ENCODE data around the gene CLK3. TPM values are rescaled to one million over a fixed set of nuclear protein-coding genes. Genes with fewer than 3 reads are reported as not detected.

CLK3 gene
- total RNA-seq, result 100 to 1,000 TPM; 134 to 148 TPM

DNA sequence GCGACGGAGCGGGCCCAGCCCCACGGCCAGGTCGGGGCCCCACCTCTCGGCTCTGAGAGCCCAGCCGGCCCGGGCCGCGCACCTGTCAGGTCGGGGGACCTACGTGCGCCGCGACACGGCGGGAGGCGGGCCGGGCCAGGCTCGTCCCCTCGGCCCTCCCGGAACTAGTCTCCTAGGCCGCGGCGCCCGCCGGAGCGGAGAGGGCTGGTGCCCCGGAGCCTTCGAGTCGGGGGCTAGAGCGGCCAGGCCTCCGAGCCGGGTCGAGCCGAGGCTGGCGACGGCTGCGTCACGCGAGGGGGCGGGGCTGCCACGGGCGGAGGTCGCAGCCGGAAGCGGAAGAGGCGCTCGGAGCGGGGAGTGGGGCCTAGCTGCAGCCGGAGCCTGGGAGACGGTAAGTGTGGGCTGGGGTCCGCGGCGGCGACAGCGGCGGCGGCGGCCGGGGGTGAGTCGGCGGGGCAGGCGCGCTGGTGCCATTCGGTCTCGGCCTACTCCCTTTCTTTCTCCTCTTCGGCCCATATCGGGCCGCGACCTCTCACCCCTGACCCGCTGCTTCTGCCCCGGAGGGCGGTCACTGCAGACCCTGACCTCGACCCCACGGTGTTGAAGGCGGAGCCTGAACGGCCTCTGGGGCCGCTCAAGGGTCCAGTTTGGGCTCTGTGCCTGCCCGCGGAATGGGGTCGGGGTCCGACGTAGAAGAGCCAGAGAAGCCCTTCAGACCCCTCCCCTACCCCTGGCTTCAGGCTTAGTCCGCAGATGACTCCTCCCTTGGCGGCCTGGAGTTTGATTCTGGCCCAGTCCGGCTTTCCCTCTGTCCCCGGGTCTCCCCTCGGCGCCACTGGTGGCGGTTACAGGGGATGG, at the start of gene CLK3:
CLK3 (plus strand) TSS at position 329 of the 858 bp plus-strand sequence. CDS start 3,361 bp downstream, outside the sequence.
- no peaks in the 10 kb centered on the region for H3K27me3 Mint-ChIP-seq
- H3K4me1 Mint-ChIP-seq, result peaks cover 28% of the 10 kb centered on the region
- DNase-seq, result peak; percentile 99
- peak within 1 kb of the TSS; percentile 95 for H3K27ac Mint-ChIP-seq
- H3K36me3 Mint-ChIP-seq, result peaks cover 12% of the 10 kb centered on the region
- H3K9me3 Mint-ChIP-seq, result no peaks in the 10 kb centered on the region
- POLR2A ChIA-PET, result interaction anchor here (0.6 to 9.2 kb wide), 19 partner anchors 9 to 322 kb away, joined by 3 to 49 read pairs (median 4); partner anchors contain the start of genes ARID3B, COX5A, CYP1A1 and FAM219B
- peak; percentile 89 for ATAC-seq (ENCODE audit: low read depth)
- peak within 1 kb of the TSS; percentile 96 for H3K4me3 Mint-ChIP-seq

DNA sequence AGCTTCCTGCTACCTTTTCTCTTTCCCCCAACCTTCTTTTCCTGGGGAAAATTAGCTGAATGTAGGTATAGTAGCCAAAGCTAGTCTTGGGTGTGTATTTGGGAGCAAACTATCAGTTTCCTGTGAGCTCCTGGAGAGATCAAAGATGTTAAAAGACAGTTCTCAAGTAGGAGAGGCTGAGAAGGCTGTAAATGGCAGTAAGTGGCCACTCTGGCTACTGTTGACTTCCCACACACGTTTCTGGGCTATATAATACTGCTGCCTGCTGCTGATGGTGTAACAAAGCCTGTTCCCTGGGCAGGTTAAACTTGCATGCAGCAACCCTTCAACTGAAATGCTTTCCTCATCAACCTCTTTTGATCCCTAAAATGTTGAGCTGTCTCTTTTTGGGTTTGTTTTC, 47.0 kb upstream of the CLK3 start:
- Mint-ChIP-seq H3K9me3 (no peaks in the 10 kb centered on the region), H3K4me1 (peaks cover 24% of the 10 kb centered on the region), H3K27me3 (no peaks in the 10 kb centered on the region), H3K27ac (no peak overlapping the region), H3K36me3 (peaks cover 28% of the 10 kb centered on the region), H3K4me3 (no peak overlapping the region)
- ATAC-seq (ENCODE audit: low read depth) (no peak), DNase-seq (no peak)
- POLR2A ChIA-PET, result interaction anchor here (1.6 kb wide), 1 partner anchor 11 kb away, joined by 5 read pairs; no protein-coding TSS in a partner anchor

DNA sequence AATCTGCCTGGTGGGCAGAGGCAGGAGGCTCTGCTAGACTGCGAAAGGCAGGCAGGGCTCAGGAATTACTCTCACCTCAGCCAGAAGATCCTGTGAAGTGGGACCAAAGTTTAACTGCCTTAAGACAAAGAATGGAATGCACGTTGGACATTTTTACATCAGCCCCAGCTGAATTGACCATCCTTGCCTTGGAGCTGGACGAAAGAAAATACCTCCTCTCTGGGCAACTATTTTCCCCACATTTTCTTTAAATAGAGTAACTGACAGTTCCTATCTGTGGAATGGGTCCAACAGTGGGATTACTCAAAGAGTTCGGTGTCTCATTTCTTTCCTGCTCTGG, 45.9 kb upstream of the CLK3 start:
- H3K27ac Mint-ChIP-seq, result no peak overlapping the region
- DNase-seq (no peak), ATAC-seq (ENCODE audit: low read depth) (no peak)
- no peak overlapping the region for H3K4me3 Mint-ChIP-seq
- POLR2A ChIA-PET, result no interaction called here
- peaks cover 28% of the 10 kb centered on the region for H3K4me1 Mint-ChIP-seq
- H3K27me3 Mint-ChIP-seq, result no peaks in the 10 kb centered on the region
- no peaks in the 10 kb centered on the region for H3K9me3 Mint-ChIP-seq
- peaks cover 28% of the 10 kb centered on the region for H3K36me3 Mint-ChIP-seq

DNA sequence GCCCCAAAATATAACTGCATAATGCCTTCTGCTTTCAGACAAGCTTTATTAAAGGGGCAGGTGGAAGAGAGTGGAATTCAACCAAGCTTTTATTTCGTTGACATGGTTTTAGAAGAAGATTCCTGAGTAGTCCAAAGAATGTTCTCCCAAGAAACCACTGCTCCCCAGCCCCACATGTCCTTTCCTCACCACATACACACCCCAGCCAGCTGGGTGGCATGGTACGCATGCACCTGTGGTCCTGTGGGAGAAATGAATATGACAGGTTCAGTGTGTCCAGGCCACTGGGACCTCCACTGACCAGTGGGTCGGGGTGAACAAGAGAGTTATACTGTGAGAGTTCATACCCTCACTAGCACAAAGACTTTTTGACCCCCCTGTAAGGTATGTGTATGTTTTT, 44.4 kb upstream of the CLK3 start:
- Mint-ChIP-seq H3K36me3 (peaks cover 28% of the 10 kb centered on the region), H3K27me3 (no peaks in the 10 kb centered on the region), H3K9me3 (no peaks in the 10 kb centered on the region), H3K27ac (no peak overlapping the region), H3K4me1 (peaks cover 24% of the 10 kb centered on the region), H3K4me3 (no peak overlapping the region)
- POLR2A ChIA-PET, result interaction anchor here (1.4 kb wide), 1 partner anchor 13 kb away, joined by 4 read pairs; no protein-coding TSS in a partner anchor
- DNase-seq (no peak), ATAC-seq (ENCODE audit: low read depth) (no peak)

DNA sequence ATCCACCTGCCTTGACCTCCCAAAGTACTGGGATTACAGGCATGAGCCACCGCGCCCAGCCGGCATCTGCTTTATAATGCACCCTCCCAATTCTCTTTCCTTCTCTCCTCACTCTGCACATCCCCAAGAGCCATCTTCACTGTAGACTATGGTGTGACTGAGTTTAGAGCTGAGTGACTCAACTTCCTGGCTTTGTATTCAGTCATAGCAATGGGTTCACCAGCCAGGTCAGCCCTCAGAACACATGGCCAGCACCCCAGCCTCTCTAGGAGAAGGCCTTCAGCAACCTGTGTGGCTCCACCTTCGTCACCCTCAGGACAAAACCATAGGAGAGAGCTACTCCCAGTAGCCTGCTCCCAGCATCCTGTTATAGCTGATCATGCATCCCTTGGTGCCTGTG, 41.6 kb upstream of the CLK3 start:
- POLR2A ChIA-PET, result no interaction called here

GRCh38 chr15:74578496-74578994, 37.1 kb upstream of the CLK3 start:
- Mint-ChIP-seq H3K9me3 (no peaks in the 10 kb centered on the region), H3K4me3 (no peak overlapping the region), H3K27ac (no peak overlapping the region), H3K4me1 (peaks cover 10% of the 10 kb centered on the region), H3K36me3 (peaks cover 24% of the 10 kb centered on the region), H3K27me3 (no peaks in the 10 kb centered on the region)
- POLR2A ChIA-PET, result no interaction called here
- DNase-seq (no peak), ATAC-seq (ENCODE audit: low read depth) (no peak)

More for the DNA sequence above, 41.6 kb upstream of the CLK3 start:
- peaks cover 33% of the 10 kb centered on the region for H3K36me3 Mint-ChIP-seq
- H3K4me3 Mint-ChIP-seq, result no peak overlapping the region
- no peak for DNase-seq
- peak; percentile 60 for ATAC-seq (ENCODE audit: low read depth)
- H3K9me3 Mint-ChIP-seq, result no peaks in the 10 kb centered on the region
- H3K27me3 Mint-ChIP-seq, result no peaks in the 10 kb centered on the region
- peaks cover 12% of the 10 kb centered on the region for H3K4me1 Mint-ChIP-seq
- peak overlapping the region; percentile 44 for H3K27ac Mint-ChIP-seq

- H3K4me3 Mint-ChIP-seq, result no peak overlapping the region
- no peaks in the 10 kb centered on the region for H3K27me3 Mint-ChIP-seq
- ATAC-seq (ENCODE audit: low read depth) (no peak), DNase-seq (no peak)
- POLR2A ChIA-PET, result no interaction called here
- no peaks in the 10 kb centered on the region for H3K9me3 Mint-ChIP-seq
- peaks cover 6% of the 10 kb centered on the region for H3K4me1 Mint-ChIP-seq
- no peak overlapping the region for H3K27ac Mint-ChIP-seq
- H3K36me3 Mint-ChIP-seq, result peaks cover 21% of the 10 kb centered on the region
These were observed 36.6 kb upstream of the CLK3 start for GRCh38 chr15:74579001-74579400.

GRCh38 chr15:74580538-74581350, 34.9 kb upstream of the CLK3 start:
- Mint-ChIP-seq H3K36me3 (peaks cover 14% of the 10 kb centered on the region), H3K9me3 (no peaks in the 10 kb centered on the region), H3K4me3 (no peak overlapping the region), H3K27me3 (no peaks in the 10 kb centered on the region), H3K27ac (peak overlapping the region; percentile 74), H3K4me1 (peaks cover 13% of the 10 kb centered on the region)
- POLR2A ChIA-PET, result no interaction called here
- DNase-seq, result no peak
- no peak for ATAC-seq (ENCODE audit: low read depth)

DNA sequence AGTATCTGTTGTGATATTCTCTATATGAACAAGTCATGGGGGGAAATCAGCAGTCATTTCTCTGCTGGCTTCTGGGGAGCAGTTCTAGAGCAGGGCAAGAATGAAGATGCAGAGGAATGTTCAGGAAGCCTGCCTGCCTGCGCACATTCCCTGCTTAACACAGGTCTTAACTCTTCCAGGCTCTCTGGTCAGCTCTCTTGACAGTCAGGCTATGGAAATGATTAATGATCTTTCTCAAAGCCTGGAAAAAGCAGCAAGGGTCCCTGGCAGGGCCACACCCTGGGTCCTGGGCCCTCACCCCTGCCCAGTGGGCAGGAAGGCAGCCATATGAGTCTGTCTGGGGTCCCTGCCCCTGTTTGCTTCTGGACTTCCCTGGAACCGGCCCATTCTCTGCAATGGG, 31.4 kb upstream of the CLK3 start:
- no peak overlapping the region for H3K27ac Mint-ChIP-seq
- no peak for ATAC-seq (ENCODE audit: low read depth)
- peaks cover 15% of the 10 kb centered on the region for H3K4me1 Mint-ChIP-seq
- no peaks in the 10 kb centered on the region for H3K9me3 Mint-ChIP-seq
- H3K27me3 Mint-ChIP-seq, result no peaks in the 10 kb centered on the region
- POLR2A ChIA-PET, result no interaction called here
- H3K4me3 Mint-ChIP-seq, result no peak overlapping the region
- peaks cover 6% of the 10 kb centered on the region for H3K36me3 Mint-ChIP-seq
- no peak for DNase-seq

- DNase-seq (no peak), ATAC-seq (ENCODE audit: low read depth) (no peak)
- no peaks in the 10 kb centered on the region for H3K27me3 Mint-ChIP-seq
- peaks cover 12% of the 10 kb centered on the region for H3K4me1 Mint-ChIP-seq
- H3K27ac Mint-ChIP-seq, result peak overlapping the region; percentile 22
- H3K4me3 Mint-ChIP-seq, result no peak overlapping the region
- no peaks in the 10 kb centered on the region for H3K9me3 Mint-ChIP-seq
- H3K36me3 Mint-ChIP-seq, result peaks cover 6% of the 10 kb centered on the region
- POLR2A ChIA-PET, result no interaction called here
These were observed 30.9 kb upstream of the CLK3 start for GRCh38 chr15:74584779-74585178.

DNA sequence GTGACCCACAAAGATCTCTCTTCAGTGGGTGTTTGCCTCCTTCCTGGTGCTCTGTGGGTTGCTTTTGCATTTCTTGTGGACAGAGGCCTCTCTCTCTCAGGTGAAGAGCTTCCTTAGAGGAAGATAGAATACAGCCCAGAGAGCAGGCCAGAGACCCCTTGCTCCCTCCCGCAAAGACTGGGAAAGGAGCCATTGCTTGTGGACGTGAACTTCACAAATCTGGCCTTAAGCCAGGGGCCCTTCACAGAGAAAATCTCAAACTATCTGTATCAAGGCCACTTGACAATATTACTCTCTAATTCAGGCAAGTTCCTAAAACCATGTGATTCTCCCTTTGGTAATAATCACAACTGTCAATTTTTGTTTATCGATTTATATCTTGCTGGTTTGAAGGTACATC, 30.4 kb upstream of the CLK3 start:
- ATAC-seq (ENCODE audit: low read depth), result no peak
- peaks cover 12% of the 10 kb centered on the region for H3K4me1 Mint-ChIP-seq
- no peak for DNase-seq
- H3K9me3 Mint-ChIP-seq, result no peaks in the 10 kb centered on the region
- H3K27ac Mint-ChIP-seq, result peak overlapping the region; percentile 22
- POLR2A ChIA-PET, result no interaction called here
- no peak overlapping the region for H3K4me3 Mint-ChIP-seq
- H3K36me3 Mint-ChIP-seq, result peaks cover 8% of the 10 kb centered on the region
- no peaks in the 10 kb centered on the region for H3K27me3 Mint-ChIP-seq

DNA sequence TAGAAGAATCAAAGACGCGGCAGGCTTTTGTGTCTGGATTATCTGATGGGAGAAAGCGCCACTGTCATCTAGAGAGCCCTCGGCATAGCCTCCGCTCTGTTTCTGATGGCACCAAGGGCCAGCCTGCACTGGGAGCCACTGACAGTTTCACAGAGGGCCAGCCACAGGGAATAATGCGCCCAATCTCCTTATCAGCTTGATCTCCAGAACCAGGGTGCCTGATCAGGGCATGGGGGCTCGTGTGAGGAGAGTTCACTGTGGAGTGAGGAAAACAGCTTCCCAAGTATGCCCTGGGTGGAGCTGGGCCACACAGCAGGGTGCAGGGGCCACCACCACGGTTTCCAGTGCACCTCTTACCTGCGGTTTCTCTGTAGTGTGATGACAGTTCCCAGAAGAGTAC, 29.8 kb upstream of the CLK3 start:
- Mint-ChIP-seq H3K4me3 (no peak overlapping the region), H3K27me3 (no peaks in the 10 kb centered on the region), H3K4me1 (peaks cover 12% of the 10 kb centered on the region), H3K9me3 (no peaks in the 10 kb centered on the region), H3K36me3 (peaks cover 9% of the 10 kb centered on the region), H3K27ac (no peak overlapping the region)
- no peak for DNase-seq
- no peak for ATAC-seq (ENCODE audit: low read depth)
- POLR2A ChIA-PET, result no interaction called here

DNA sequence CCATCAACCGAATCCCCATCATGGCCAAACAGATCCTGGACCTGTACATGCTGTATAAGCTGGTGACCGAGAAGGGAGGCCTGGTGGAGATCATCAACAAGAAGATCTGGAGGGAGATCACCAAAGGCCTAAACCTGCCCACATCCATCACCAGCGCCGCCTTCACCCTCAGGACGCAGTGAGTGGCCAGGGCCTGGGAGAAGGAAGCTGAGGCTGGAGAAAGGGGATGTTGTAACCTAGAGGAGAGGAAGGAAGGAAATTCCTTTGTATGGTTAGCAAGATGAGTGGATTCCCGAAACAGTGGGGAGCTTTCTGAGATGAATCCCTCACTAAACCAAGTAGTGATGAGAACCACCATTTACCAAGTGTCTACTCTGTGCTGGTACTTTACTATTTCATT, 25.8 kb upstream of the CLK3 start:
- H3K27ac Mint-ChIP-seq, result no peak overlapping the region
- no peak for ATAC-seq (ENCODE audit: low read depth)
- H3K4me3 Mint-ChIP-seq, result no peak overlapping the region
- peaks cover 6% of the 10 kb centered on the region for H3K4me1 Mint-ChIP-seq
- H3K36me3 Mint-ChIP-seq, result peaks cover 8% of the 10 kb centered on the region
- DNase-seq, result no peak
- POLR2A ChIA-PET, result no interaction called here
- no peaks in the 10 kb centered on the region for H3K27me3 Mint-ChIP-seq
- H3K9me3 Mint-ChIP-seq, result no peaks in the 10 kb centered on the region

Data from activated naive CD8-positive, alpha-beta T cell treated with anti-CD3 and anti-CD28 coated beads, Interleukin-2, amount 10 ng/mL, durations not matched to agents 7 days and 5 days (primary cell).